GM18517 (cell line): ENCODE measurements around the gene DLG4.
"Not testable (repeated sequence)": the region's sequence is repeated elsewhere in the genome, so short reads cannot be mapped to it uniquely, and the experiment has no call there.

Source experiments
- ATAC-seq: cut with Tn5 transposase; IDR thresholded peaks from one replicate; pipeline ENCODE4 v1.9.1; 2021; ENCODE audit warnings: mild to moderate bottlenecking, moderate library complexity; ENCODE audit not compliant: unreplicated experiment

Gene DLG4

GRCh38 chr17:7190276-7190917, 29.2 kb downstream of the DLG4 start:
- no peak for ATAC-seq

DNA sequence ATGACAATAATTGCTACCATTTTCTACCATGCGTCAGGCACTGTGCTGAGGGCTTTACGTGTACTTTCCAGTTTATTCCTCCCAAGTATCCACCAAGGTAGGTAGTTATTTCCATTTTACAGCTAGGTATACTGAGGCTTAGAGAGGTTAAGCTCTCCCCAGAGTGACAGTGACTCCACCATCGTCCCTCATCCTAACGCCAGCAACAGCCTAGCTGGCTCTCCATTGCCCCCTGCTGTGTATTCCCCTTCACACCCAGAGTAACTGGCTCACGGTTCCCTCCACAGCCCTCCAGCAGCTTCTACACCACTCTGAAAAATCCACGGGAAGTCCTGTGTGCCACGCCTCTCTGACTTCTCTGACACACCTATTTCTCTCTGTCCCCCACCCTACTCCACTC, 33.4 kb downstream of the DLG4 start:
- no peak for ATAC-seq

- ATAC-seq, result no peak
These were observed 35.0 kb downstream of the DLG4 start for GRCh38 chr17:7184647-7185046.

DNA sequence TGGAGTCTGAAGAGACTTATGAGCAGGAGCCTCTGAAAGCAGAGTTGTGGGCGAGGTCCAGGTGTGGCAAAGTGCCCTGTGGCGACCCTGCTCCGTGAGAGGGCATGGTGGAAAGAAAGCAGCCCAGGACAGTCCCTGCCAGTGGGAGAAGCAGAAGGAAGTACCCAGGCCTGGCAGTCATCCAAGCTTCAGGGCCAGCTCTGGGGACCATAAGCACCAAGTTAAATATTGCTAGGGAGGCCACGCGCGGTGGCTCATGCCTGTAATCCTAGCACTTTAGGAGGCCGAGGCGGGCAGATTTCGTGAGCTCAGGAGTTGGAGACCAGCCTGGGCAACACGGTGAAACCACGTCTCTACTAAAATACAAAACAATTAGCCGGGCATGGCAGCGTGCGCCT, 35.5 kb downstream of the DLG4 start:
- ATAC-seq, result no peak

GRCh38 chr17:7183433-7184090, 36.1 kb downstream of the DLG4 start:
- no peak for ATAC-seq

GRCh38 chr17:7182101-7182500, 37.5 kb downstream of the DLG4 start:
- ATAC-seq, result not testable (repeated sequence)

GRCh38 chr17:7179317-7180254, 40.0 kb downstream of the DLG4 start, which contains the start of gene ASGR1:
TSS of gene ASGR1 (minus strand) at chr17:7179370. CDS start at chr17:7178563, 807 bp downstream.
- ATAC-seq, result no peak

DNA sequence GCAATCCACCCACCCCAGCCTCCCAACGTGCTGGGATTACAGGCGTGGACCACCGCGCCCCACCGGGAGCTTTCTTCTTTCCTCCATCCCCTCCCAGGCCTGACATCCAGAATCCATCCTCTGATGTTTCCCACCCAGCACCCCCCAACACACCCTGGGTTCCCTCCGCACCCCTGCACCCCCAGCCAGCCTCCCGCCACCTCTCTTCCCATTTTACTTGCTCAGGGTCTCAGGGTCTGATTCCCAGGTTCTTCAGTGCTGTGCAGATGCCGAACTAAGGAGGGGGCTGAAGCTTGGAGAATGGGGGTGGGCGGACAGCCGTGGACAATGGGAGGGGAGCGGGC, 40.7 kb downstream of the DLG4 start:
- no peak for ATAC-seq

GRCh38 chr17:7177954-7178477, 41.6 kb downstream of the DLG4 start:
- ATAC-seq, result no peak

DNA sequence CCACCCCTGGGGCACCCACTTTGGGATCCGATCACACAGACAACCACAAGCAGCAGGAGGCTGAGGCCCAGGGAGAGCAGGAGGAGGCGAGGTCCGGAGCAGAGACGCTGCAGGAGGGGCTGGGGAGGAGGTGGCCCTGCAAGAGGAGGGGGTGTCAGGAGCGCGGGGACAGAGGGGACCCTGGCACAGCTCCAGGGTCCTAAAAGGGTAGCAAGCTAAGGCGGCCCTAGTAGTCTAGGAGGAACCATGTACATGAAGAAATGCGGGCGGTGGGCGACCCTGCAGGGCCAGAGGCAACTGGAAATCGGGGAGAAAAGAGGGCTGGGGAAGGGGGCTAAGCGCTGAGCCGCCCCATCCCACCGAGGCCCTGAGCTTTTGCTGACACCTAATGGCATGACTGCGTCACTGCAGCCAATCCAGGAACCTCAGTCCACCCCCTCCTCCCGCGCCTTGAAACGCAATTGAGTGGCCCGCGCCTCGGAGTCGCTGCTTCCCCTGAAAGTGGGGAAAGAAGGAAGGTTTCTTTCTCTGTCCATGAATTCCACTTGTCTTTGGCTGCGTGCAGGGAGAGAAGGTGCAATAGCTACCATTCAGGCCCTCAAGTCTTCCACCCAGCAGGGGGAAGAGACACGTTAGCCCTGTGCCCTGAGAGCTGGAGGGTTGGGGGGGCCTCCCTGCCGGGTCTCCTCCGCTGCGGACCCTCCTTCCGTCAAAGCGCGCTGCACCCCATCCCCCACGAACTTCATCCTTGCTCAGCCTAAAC, 42.3 kb downstream of the DLG4 start:
- ATAC-seq, result no peak

- no peak for ATAC-seq
These were observed 42.8 kb downstream of the DLG4 start for GRCh38 chr17:7176841-7177190.

DNA sequence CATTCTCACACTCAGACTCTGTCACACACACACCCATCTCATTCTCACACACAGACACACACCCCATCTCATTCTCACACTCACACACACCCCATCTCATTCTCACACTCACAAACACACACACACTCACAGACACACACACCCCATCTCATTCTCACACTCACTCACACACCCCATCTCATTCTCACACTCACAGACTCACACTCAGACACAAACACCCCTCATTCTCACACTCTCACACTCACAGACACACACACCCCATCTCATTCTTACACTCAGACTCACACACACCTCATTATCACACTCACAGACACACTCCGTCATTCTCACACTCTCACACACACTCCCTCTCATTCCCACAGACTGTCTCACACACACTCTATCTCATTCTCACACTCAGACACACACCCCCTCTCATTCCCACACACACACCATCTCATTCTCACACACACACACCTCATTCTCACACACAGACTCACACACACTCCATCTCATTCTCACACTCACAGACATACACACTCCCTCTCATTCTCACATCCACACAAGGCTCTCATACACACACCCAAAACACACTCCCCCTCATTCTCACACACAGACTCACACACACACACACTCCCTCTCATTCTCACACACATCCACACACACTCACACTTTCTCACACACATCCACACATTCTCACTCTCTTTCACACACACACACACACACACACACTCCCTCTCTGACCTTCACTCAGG, 43.4 kb downstream of the DLG4 start:
- ATAC-seq, result no peak

DNA sequence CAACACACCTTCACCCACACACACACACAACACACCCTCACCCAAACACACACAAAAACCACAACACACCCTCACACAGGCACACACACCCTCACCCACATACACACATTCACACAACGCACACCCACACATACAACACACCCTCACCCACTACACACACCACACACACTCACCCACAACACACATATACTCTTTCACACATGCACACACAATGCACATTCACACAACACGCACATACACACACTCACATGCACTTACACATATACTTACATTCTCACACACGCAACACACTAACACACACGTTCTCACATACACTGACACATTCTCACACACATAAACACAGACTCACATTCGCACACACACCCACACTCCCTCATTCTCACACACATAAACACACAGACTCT, 44.3 kb downstream of the DLG4 start:
- no peak for ATAC-seq

DNA sequence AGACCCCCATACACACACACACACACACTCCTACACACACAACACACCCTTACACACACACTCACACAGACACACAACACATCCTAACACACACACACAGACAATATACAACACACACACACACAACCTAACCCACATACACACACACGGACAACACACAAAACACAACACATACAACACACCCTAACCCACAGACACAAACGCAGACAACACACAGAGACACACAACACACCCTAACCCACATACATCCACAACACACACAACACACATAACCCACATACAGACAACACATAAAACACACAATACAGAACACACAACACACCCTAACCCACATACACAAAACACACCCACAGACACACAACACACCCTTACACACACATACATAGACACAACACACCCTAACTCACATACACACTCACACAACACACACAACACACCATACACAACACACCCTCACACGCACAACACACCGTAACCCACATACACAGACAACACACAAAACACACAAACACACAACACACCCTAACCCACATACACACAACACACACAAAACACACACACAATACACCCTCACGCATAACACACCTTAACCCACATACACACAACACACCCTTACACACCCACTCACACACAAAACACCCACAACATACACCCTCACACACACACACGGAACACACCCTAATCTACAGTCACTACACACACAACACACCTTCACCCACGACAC, 44.9 kb downstream of the DLG4 start:
- ATAC-seq, result no peak

DNA sequence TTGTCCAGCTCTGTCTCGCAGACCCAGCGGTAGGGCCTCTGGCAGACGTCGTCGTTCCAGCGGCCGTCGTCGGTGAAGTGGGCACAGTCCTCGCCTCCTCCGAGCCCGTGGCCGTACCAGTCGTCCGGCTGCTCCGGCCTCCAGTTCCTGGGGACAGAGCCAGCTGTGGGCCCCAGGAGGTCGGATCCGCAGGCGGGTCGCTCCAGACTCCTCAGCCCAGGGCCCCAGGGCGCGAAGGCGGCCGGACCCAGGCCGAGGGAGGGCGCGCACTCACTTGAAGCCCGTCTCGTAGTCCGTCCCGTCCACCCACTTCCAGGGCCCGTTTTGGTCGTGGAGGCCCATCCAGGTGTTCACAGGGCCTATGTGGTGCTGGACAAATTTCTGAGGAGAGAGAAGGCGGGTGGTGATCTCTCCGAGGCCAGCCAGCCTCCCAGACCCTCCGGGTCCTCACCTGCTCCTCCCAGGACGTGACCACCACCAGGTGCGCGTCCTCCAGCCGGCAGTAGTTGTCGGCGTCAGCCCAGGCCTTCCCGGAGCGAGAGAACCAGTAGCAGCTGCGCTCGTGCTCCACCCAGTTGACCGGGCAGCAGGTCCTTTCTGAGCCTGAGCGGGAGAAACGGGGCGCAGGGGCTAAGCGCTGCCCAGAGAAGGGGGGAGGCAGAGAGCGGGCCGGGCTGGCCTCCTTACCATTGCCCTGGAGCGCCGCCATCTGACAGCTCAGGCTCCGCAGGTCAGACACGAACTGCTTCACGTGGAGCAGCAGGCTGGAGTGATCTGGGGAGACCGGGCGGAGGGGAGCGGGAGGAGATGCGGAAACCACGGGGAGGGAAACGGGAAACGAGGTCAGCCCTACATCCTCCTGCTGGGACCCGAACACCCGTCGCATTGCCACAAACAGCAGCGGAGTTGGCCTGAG, 45.7 kb downstream of the DLG4 start:
- no peak for ATAC-seq

- not testable (repeated sequence) for ATAC-seq
These were observed 47.0 kb downstream of the DLG4 start for GRCh38 chr17:7172522-7173191.

DNA sequence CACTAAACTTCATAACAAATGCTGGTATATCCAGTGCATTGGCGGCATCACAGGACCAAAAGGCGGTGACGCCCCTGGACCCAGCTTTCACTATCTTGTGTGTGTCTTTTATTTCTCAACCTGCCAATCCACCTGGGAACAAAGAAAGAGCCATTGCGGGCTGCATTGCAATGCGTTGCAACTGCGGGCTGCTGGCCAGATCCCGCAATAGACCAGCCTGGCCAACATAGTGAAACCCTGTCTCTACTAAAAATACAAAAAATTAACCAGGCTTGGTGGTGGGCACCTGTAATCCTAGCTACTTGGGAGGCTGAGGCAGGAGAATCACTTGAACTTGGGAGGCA, 50.1 kb downstream of the DLG4 start:
- not testable (repeated sequence) for ATAC-seq
